22Rv1 (cell line): ENCODE results near the gene KIF6.
"Not testable (repeated sequence)": the region's sequence is repeated elsewhere in the genome, so short reads cannot be mapped to it uniquely, and the experiment has no call there.

ENCODE experiments used
- H3K27ac ChIP-seq: fragments of 450-650 bp; 2 replicates; pipeline ENCODE4 v1.5.1; 2017
- CTCF ChIP-seq: fragments of 450-650 bp; IDR thresholded peaks from 2 replicates; pipeline ENCODE4 v1.5.1; 2017; ENCODE audit warnings: mild to moderate bottlenecking
- ZFX ChIP-seq: fragments of 450-650 bp; IDR thresholded peaks from 2 replicates; pipeline ENCODE4 v1.6.1; 2017; ENCODE audit warnings: antibody characterized with exemption, borderline replicate concordance

KIF6 gene

GRCh38 chr6:39681674-39682121, 43.5 kb downstream of the KIF6 start:
- no peak for TF ChIP-seq ZFX
- no peak for TF ChIP-seq CTCF
- H3K27ac ChIP-seq, result no peak overlapping the region

- TF ChIP-seq ZFX (no peak), CTCF (no peak)
- H3K27ac ChIP-seq, result no peak overlapping the region
Measured at GRCh38 chr6:39678914-39679313, 46.3 kb downstream of the KIF6 start.

GRCh38 chr6:39677318-39677717, 47.9 kb downstream of the KIF6 start:
- not testable (repeated sequence) for H3K27ac ChIP-seq

- TF ChIP-seq ZFX (no peak), CTCF (no peak)
- no peak overlapping the region for H3K27ac ChIP-seq
Measured at GRCh38 chr6:39670519-39670918, 54.7 kb downstream of the KIF6 start.

- TF ChIP-seq CTCF (no peak), ZFX (no peak)
- H3K27ac ChIP-seq, result no peak overlapping the region
Measured at GRCh38 chr6:39669973-39670342, 55.2 kb downstream of the KIF6 start.

DNA sequence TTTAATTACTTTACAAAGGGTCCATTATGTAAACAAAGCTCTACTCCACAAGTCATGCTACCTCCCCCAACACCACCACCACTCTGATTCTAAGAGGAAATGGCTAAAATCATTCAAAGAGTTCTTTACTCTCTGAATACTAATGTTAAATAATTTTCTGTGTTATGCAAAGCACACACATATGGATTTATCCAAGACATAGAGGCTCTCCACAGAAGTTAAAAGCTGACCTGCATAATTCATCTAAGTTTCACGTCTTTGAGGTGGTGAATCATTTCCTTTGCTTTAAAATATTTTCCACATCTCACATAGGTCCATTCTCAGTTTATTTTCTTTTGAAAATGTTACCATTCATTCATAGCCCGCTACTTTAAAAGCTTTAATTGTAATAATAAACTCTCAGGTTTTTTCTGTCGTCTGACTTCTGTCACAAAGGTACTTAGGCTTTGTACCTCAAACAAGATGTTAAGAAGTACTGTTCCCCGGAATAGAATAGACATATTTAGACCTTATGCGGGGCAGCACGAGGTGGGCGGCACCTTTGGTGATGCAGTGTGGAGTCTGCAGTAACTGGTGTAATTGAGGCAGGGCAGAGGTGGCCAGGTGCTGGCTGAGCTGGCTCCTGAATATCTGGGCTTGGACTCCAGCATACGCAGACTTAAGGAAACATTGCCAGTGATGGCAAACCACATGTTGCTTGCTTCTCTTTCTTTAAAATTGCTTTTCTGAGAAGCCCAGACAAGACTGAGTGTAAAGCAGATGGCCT, 55.8 kb downstream of the KIF6 start:
- H3K27ac ChIP-seq, result no peak overlapping the region
- no peak for TF ChIP-seq ZFX
- TF ChIP-seq CTCF, result no peak

DNA sequence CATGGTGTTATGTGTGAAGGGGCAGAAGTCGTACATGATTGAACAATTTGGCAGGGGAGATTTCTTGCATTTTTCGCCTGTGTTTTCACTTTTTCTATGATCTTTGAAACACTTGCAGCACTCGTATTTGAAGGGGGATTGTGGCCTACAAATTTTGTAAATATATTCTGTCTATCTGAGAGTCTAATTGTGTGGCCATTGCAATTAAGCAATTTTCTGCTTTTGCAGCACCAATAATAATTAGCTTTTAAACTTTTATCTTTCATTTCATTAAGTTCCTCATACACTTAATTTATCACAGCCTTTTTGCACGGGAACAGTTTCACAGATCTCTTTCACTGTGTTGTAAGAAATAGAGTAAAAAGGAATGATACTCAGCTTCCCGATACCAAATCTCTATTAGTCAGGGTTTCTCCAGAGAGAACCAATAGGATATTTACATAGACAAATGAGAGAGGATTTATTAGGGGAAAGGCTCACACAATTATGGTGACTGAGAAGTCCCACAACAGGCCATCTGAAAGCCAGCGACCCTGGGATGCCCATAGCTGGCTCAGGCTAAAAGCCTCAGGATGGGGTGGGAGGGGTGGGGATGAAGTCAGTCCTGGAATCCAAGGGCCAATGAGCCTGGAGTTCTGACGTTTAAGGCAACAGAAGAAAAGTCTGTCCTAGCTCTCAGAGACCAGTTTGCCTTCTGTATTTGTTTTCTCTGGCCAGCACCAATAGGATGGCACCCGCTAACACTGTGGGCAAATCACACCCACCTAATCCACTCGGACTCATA, 58.3 kb downstream of the KIF6 start:
- H3K27ac ChIP-seq, result no peak overlapping the region
- TF ChIP-seq CTCF (no peak), ZFX (no peak)
